AG09319 (cell line): Measurements from ENCODE around the gene NPAS3.

Experiments
- DNase-seq: peaks from one replicate; pipeline ENCODE4 v3.0.0-alpha.2; 2010; ENCODE audit warnings: low read depth; ENCODE audit errors: extremely low read depth
- TF ChIP-seq, protein P1 (sequence below): IDR thresholded peaks from 2 replicates; pipeline ENCODE4 v1.5.1; 2011; ENCODE audit warnings: low read depth, mild to moderate bottlenecking, inconsistent platforms, low read length, moderate library complexity

The NPAS3 gene

DNA sequence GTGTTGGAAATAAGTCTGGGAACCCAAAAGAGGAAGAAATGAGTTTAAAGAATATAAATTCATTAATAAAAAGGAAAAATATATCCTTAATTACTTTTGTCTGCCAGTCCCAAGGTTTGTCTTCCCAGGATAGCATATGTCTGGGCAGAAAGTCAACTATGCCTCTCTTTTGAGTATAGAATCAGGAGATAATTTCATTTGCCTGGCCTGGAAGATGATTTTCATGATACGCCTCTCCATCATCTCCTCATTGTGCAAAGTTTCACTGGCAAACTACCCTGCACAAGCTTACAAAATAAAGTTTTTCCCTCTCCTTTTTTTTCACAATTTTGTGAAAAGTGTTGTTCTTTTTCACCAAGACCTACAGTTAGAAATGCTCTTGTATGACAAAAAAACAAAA lies 671.4 kb downstream of the NPAS3 start:
- TF ChIP-seq, protein P1, sequence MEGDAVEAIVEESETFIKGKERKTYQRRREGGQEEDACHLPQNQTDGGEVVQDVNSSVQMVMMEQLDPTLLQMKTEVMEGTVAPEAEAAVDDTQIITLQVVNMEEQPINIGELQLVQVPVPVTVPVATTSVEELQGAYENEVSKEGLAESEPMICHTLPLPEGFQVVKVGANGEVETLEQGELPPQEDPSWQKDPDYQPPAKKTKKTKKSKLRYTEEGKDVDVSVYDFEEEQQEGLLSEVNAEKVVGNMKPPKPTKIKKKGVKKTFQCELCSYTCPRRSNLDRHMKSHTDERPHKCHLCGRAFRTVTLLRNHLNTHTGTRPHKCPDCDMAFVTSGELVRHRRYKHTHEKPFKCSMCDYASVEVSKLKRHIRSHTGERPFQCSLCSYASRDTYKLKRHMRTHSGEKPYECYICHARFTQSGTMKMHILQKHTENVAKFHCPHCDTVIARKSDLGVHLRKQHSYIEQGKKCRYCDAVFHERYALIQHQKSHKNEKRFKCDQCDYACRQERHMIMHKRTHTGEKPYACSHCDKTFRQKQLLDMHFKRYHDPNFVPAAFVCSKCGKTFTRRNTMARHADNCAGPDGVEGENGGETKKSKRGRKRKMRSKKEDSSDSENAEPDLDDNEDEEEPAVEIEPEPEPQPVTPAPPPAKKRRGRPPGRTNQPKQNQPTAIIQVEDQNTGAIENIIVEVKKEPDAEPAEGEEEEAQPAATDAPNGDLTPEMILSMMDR: no peak
- DNase-seq: no peak

GRCh38 chr14:33611405-33612196 lies 672.9 kb downstream of the NPAS3 start:
- TF ChIP-seq, protein P1: no peak
- no peak for DNase-seq

GRCh38 chr14:33612197-33612505 lies 673.5 kb downstream of the NPAS3 start:
- DNase-seq: no peak
- TF ChIP-seq, protein P1: no peak

DNA sequence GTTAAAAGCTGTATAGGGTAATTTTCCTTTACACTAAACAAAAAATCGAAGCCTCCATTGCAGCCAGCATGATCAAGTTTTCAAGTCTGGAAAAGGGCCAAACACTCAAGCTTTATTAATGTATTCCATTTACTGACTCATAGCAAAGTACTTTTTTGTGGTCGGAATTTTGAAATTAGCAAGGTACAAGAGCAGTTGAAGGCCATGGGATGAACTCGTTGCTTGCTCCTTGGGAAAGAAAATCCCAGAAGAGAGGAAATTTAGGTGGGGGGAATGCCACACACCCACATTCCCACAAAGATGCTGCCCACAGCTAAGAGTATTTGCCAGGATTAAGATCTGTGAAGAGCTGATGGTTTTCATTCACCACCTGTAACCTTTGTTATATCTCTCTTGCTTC lies 678.5 kb downstream of the NPAS3 start:
- peak; percentile 12 for DNase-seq
- TF ChIP-seq, protein P1: no peak

DNA sequence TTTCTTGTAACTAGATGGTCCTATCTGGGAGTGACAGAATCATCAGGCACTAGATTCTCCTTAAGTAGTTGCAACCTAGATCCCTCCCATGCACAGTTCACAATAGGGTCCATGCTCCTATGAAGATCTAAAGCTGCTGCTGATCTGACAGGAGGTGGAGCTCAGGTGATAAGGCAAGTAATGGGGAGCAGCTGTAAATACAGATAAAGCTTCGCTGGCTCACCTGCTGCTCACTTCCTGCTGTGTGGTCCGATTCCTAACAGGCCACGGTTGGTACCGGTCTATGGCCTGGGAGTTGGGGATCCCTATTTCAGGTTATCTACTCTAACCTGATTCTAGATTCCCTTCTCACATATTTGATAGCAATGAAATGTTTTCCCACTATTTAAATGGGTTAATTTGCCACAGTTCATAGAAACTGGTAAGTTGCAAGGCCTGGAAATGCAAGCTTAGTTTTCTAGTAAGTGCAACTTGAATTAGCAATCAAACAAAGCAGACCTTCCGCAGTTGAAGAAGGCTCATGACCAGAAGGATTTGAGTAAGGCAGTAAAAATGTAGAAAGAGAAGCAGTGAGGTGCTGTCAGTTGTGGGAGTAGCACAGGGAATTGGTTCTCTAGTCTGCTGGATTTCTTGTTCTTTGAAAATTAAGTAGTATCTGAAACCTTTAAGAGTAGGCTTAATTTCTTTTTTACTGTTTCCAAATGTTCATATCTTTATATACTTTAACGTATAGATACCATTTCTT lies 679.9 kb downstream of the NPAS3 start:
- TF ChIP-seq, protein P1: no peak

DNA sequence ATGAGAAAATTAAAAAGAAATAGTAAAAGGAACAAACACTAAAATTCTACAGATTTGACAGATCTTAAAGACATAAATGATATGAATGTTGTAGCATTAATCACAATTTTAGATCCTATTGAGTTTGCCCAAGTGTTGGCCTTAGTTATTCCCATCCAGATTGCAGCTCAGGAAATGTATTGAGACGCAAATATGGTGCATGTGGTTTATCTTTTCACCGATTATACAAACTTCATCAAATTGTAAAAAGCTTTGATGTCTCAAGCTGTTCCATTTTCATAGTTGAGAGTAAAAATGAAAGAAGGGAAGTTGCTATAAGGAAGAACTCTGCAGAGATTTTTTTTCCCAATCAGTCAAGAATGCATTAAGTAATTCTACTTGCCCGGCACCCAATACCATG lies 683.8 kb downstream of the NPAS3 start:
- TF ChIP-seq, protein P1: no peak
- no peak for DNase-seq

More for the DNA sequence above, 679.9 kb downstream of the NPAS3 start:
- no peak for DNase-seq

DNA sequence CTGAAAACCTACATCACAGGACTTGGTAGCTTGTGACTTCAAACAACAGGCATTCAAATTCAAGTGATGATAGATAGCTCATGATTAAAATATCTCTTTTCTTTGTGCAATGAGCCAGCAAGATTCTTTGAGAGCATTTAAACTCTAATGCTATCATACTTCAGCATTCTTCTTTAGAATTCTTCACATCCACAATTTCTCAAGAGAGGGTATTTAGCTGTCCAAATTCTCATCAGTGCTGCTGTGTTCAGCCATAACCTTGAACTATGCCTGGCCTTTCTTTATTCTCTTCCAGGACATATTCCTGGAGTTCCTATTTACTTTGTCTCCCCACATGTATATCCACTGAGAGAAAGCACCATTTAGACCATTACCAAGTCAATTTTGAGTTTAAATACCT lies 691.1 kb downstream of the NPAS3 start:
- TF ChIP-seq, protein P1: no peak
- DNase-seq: no peak
